HepG2 (cell line): Measurements from ENCODE around the gene PTPRF. TPM values are rescaled to one million over a fixed set of nuclear protein-coding genes. Genes with fewer than 3 reads are reported as not detected.

Experiments used
- ATAC-seq: fragments of 200-7000 bp; cut with Tn5 transposase; 3 replicates; pipeline ENCODE4 v1.9.1; 2020; ENCODE audit warnings: mild to moderate bottlenecking, moderate library complexity
- BruUV-seq: library from RNA; stranded (reverse); fragments of 400-500 nt; replicated peaks from 2 replicates; lab custom pipeline; 2021; lab: Mats Ljungman, UMichigan
- CTCF ChIA-PET: fragments of 300-600 bp; formaldehyde crosslinking; extraction: SDS; loops from one replicate; lab custom pipeline; 2021; ENCODE audit warnings: low total read pairs, inconsistent platforms, low intra/inter-chr PET ratio; lab: Yijun Ruan, JAX
- POLR2A ChIA-PET: fragments of 350-600 bp; sonication (Branson Sonifier 250); formaldehyde crosslinking; loops from one replicate; lab custom pipeline; 2020; ENCODE audit warnings: antibody characterized with exemption, inconsistent platforms; lab: Yijun Ruan, JAX
- DNase-seq: peaks from one replicate; pipeline ENCODE4 v3.0.0-alpha.2; 2015; ENCODE audit warnings: low spot score
- FAIRE-seq: peaks from 3 replicates; lab custom pipeline; 2011; peaks lifted over from hg19 to GRCh38; lab: Jason Lieb, UNC
- H2AFZ ChIP-seq: one replicate; pipeline ENCODE4 v1.6.1; 2011; ENCODE audit warnings: low read length, inconsistent platforms
- H3K27ac ChIP-seq: fragments of 300-600 bp; 3 replicates; pipeline ENCODE4 v1.8.0; 2011; ENCODE audit warnings: mixed run types, mild to moderate bottlenecking, mixed read lengths, low read length, inconsistent platforms; ENCODE audit not compliant: insufficient read depth; ENCODE audit errors: extremely low read length
- H3K27me3 ChIP-seq, 2 experiments: fragments of 200-600 bp in 1 of 2; 2 replicates in 1 of 2; 3 replicates in 1 of 2; pipeline versions ENCODE4 v1.6.0 to v1.8.0; 2011; ENCODE audit warnings: low read length in 2 of 2, mild to moderate bottlenecking in 2 of 2, moderate library complexity in 2 of 2, inconsistent platforms in 1 of 2; ENCODE audit not compliant: insufficient read depth in 2 of 2, control insufficient read depth in 1 of 2
- H3K36me3 ChIP-seq, 2 experiments: fragments of 200-600 bp in 1 of 2; replicated peaks in 1 of 2; 2 replicates in 1 of 2; 3 replicates in 1 of 2; pipeline versions ENCODE4 v1.5.1 to v1.8.0; 2011; ENCODE audit warnings: low read length in 2 of 2, inconsistent platforms in 1 of 2; ENCODE audit not compliant: insufficient read depth in 2 of 2, control insufficient read depth in 1 of 2
- H3K4me1 ChIP-seq: 2 replicates; pipeline ENCODE4 v1.5.1; 2012; ENCODE audit warnings: low read length, inconsistent platforms; ENCODE audit not compliant: insufficient read depth
- H3K4me2 ChIP-seq: 2 replicates; pipeline ENCODE4 v1.6.0; 2011; ENCODE audit warnings: low read depth, low read length, inconsistent platforms
- H3K4me3 ChIP-seq, 3 experiments: fragments of 200-600 bp in 1 of 3; sonication (generic), shearing (Covaris generic) in 1 of 3; replicated peaks in 1 of 3; 2 replicates each; pipeline ENCODE4 v1.5.1; 2011 to 2016; ENCODE audit warnings: low read length in 3 of 3, inconsistent platforms in 2 of 3, low read depth in 2 of 3, mild to moderate bottlenecking in 2 of 3, control low read depth in 1 of 3, mixed read lengths in 1 of 3; ENCODE audit not compliant: insufficient read depth in 1 of 3
- H3K79me2 ChIP-seq: one replicate; pipeline ENCODE4 v1.6.1; 2011; ENCODE audit warnings: low read length, inconsistent platforms; ENCODE audit not compliant: insufficient read depth
- H3K9ac ChIP-seq: 2 replicates; pipeline ENCODE4 v1.6.0; 2011; ENCODE audit warnings: mild to moderate bottlenecking, low read depth, low read length, inconsistent platforms; ENCODE audit not compliant: insufficient read depth
- H3K9me3 ChIP-seq: 2 replicates; pipeline ENCODE4 v1.5.1; 2012; ENCODE audit warnings: mild to moderate bottlenecking, low read length
- H4K20me1 ChIP-seq: 2 replicates; pipeline ENCODE4 v1.6.0; 2011; ENCODE audit warnings: inconsistent platforms, mild to moderate bottlenecking, low read length, moderate library complexity; ENCODE audit not compliant: insufficient read depth
- CBX2 ChIP-seq, 2 experiments: fragments of 200-600 bp in 1 of 2; sonication (generic); formaldehyde crosslinking in 1 of 2; IDR thresholded peaks; 2 replicates each; pipeline versions ENCODE4 v1.7.0 to v1.8.1; 2018 to 2022; ENCODE audit warnings: low read depth in 2 of 2, low read length in 1 of 2, mild to moderate bottlenecking in 1 of 2, missing genetic modification reagents in 1 of 2
- FOXO4 ChIP-seq: sonication (generic); formaldehyde crosslinking; conservative IDR thresholded peaks from 2 replicates; pipeline ENCODE4 v1.8.1; 2023; ENCODE audit warnings: missing genetic modification reagents
- HNRNPLL ChIP-seq: fragments of 200-400 bp; formaldehyde crosslinking; IDR thresholded peaks from 2 replicates; pipeline ENCODE4 v1.6.1; 2017; ENCODE audit warnings: mild to moderate bottlenecking, low read depth, low read length; ENCODE audit not compliant: poor library complexity, severe bottlenecking
- IKZF5 ChIP-seq: IDR thresholded peaks from 2 replicates; pipeline ENCODE4 v1.6.1; 2018; ENCODE audit warnings: missing genetic modification reagents, mild to moderate bottlenecking, missing compliant biosample characterization
- IRX3 ChIP-seq: sonication (generic); formaldehyde crosslinking; IDR thresholded peaks from 2 replicates; pipeline ENCODE4 v1.8.1; 2023; ENCODE audit warnings: mild to moderate bottlenecking, low read depth, missing genetic modification reagents, borderline replicate concordance
- KDM2A ChIP-seq: sonication (generic); formaldehyde crosslinking; IDR thresholded peaks from 2 replicates; pipeline ENCODE4 v1.4.0; 2020; ENCODE audit warnings: low read depth, missing genetic modification reagents, borderline replicate concordance
- MYC ChIP-seq: sonication (generic); formaldehyde crosslinking; IDR thresholded peaks from 2 replicates; pipeline ENCODE4 v1.9.0; 2021; ENCODE audit warnings: missing genetic modification reagents, borderline replicate concordance
- POLR2AphosphoS5 ChIP-seq: IDR thresholded peaks from 2 replicates; pipeline ENCODE4 v1.6.1; 2012; ENCODE audit warnings: low read depth, low read length
- SALL2 ChIP-seq: sonication (generic); formaldehyde crosslinking; IDR thresholded peaks from 2 replicates; pipeline ENCODE4 v1.8.1; 2023; ENCODE audit warnings: mild to moderate bottlenecking, missing genetic modification reagents, inconsistent platforms
- TEAD2 ChIP-seq: sonication (generic); formaldehyde crosslinking; IDR thresholded peaks from 2 replicates; pipeline ENCODE4 v1.9.0; 2021; ENCODE audit warnings: missing genetic modification reagents
- TFAP4 ChIP-seq: sonication (generic); IDR thresholded peaks from 2 replicates; pipeline ENCODE4 v1.6.1; 2016; ENCODE audit warnings: low read depth, borderline replicate concordance
- ZC3H13 ChIP-seq: sonication (generic); formaldehyde crosslinking; IDR thresholded peaks from 2 replicates; pipeline ENCODE4 v1.8.1; 2023; ENCODE audit warnings: mild to moderate bottlenecking, missing genetic modification reagents, moderate library complexity
- ZMYM3 ChIP-seq: sonication (generic); formaldehyde crosslinking; IDR thresholded peaks from 2 replicates; pipeline ENCODE4 v1.5.1; 2020; ENCODE audit warnings: mild to moderate bottlenecking, missing genetic modification reagents
- ZNF235 ChIP-seq: sonication (generic); formaldehyde crosslinking; IDR thresholded peaks from 2 replicates; pipeline ENCODE4 v1.8.1; 2023; ENCODE audit warnings: mild to moderate bottlenecking, missing genetic modification reagents, borderline replicate concordance
- ZNF256 ChIP-seq: sonication (generic); formaldehyde crosslinking; conservative IDR thresholded peaks from 2 replicates; pipeline ENCODE4 v1.4.0; 2020; ENCODE audit warnings: missing genetic modification reagents
- ZNF383 ChIP-seq: sonication (generic); formaldehyde crosslinking; IDR thresholded peaks from 2 replicates; pipeline ENCODE4 v1.4.0; 2020; ENCODE audit warnings: missing genetic modification reagents, mild to moderate bottlenecking, borderline replicate concordance
- ZNF468 ChIP-seq: sonication (generic); formaldehyde crosslinking; IDR thresholded peaks from 2 replicates; pipeline ENCODE4 v1.8.0; 2022; ENCODE audit warnings: mild to moderate bottlenecking, moderate library complexity, missing genetic modification reagents
- ZNF549 ChIP-seq: sonication (generic); formaldehyde crosslinking; IDR thresholded peaks from 2 replicates; pipeline ENCODE4 v1.5.0; 2020; ENCODE audit warnings: missing genetic modification reagents
- ZNF564 ChIP-seq: sonication (generic); formaldehyde crosslinking; IDR thresholded peaks from 2 replicates; pipeline ENCODE4 v1.8.1; 2023; ENCODE audit warnings: mild to moderate bottlenecking, missing genetic modification reagents
- ZNF639 ChIP-seq: conservative IDR thresholded peaks from 2 replicates; pipeline ENCODE4 v1.6.1; 2018; ENCODE audit warnings: missing genetic modification reagents
- ZNF749 ChIP-seq: sonication (generic); formaldehyde crosslinking; IDR thresholded peaks from 2 replicates; pipeline ENCODE4 v1.8.0; 2022; ENCODE audit warnings: mild to moderate bottlenecking, missing genetic modification reagents, moderate library complexity, borderline replicate concordance
- ZNF792 ChIP-seq: IDR thresholded peaks from 2 replicates; pipeline ENCODE4 v1.6.1; 2016
- WGBS: methylation state at CpG from one replicate; pipeline ENCODE4 v1.1.6; 2017; ENCODE audit warnings: low lambda C conversion rate; 5-methylcytosine and 5-hydroxymethylcytosine counted together
- in situ Hi-C: cut with HindIII; loops from 2 replicates; pipeline ENCODE4 v1.10.0; 2017; ENCODE audit warnings: low pct_unique_long_range_greater_than_20kb; ENCODE audit not compliant: extremely low pct_ligation_motif_present
- intact Hi-C: fragments of 100-400 bp; cut with micrococcal nuclease; formaldehyde crosslinking; loops from one replicate; pipeline ENCODE4 v1.10.0; 2022; ENCODE audit not compliant: unreplicated experiment
- polyA plus RNA-seq, 8 experiments: library from polyadenylated mRNA; depleted of rRNA in 3 of 8; stranded (reverse) in 7 of 8; unstranded in 1 of 8; fragments of >200 nt; fragmentation: Illumina TruSeq in 4 of 8; extraction: Trizol in 4 of 8; gene quantifications; 2 replicates each; pipeline versions ENCODE4 v1.2.1 to v1.2.3, GENCODE V29; 2011 to 2016; ENCODE audit warnings: low read depth in 4 of 8, missing spikeins in 1 of 8, mixed read lengths in 1 of 8; ENCODE audit not compliant: insufficient read depth in 1 of 8
- total RNA-seq, 5 experiments: library from RNA; depleted of rRNA; stranded (reverse); fragments of >200 nt; fragmentation: Illumina TruSeq; extraction: Trizol; gene quantifications; 2 replicates each; pipeline ENCODE4 v1.2.3, GENCODE V29; 2016; ENCODE audit warnings: low read depth in 1 of 5

PTPRF gene
- total and polyA plus RNA-seq, 2 of the 13 experiments (the other 11 are each of a cell fraction or from before 2014, with no cell fraction given) = 55.9 to 167 TPM

GRCh38 chr1:43511394-43511793, 19.3 kb upstream of the PTPRF start (continued):
- TF ChIP-seq ZC3H13 (no peak), SALL2 (CRISPR knock-in tag) (no peak), CBX2 (IDR thresholded peaks at IDR 0.05; ENCODE audit: low read depth, low read length) (no peak), CBX2 (CRISPR knock-in tag; IDR thresholded peaks at IDR 0.05; ENCODE audit: low read depth) (no peak), ZNF639 (CRISPR knock-in tag) (no peak), TEAD2 (CRISPR knock-in tag) (no peak), ZNF235 (no peak), KDM2A (CRISPR knock-in tag) (no peak), ZNF256 (no peak), ZNF468 (CRISPR knock-in tag) (no peak), ZMYM3 (CRISPR knock-in tag) (no peak)

- H3K36me3 ChIP-seq = no peaks in the 10 kb centered on the region
- in situ Hi-C loops (no loop called here), intact Hi-C loops (no loop called here)
- ATAC-seq = no peak
- no peaks in the 10 kb centered on the region for H3K79me2 ChIP-seq
- BruUV-seq = no TSS peak
- H3K4me2 ChIP-seq = no peak overlapping the region
- no peak overlapping the region for H2AFZ ChIP-seq
- FAIRE-seq = no peak
- H3K4me1 ChIP-seq = no peaks in the 10 kb centered on the region
- POLR2A ChIA-PET = no interaction called here
- H3K9ac ChIP-seq = no peak overlapping the region
- CTCF ChIA-PET = no interaction called here
- peaks cover 0 to 26% of the 10 kb centered on the region in 2 experiments; a peak in 3 of 5 replicates for H3K27me3 ChIP-seq
- no peaks in the 10 kb centered on the region for H3K9me3 ChIP-seq
- H3K4me3 ChIP-seq = no peak overlapping the region
- H4K20me1 ChIP-seq = no peaks in the 10 kb centered on the region
- H3K27ac ChIP-seq = no peak overlapping the region
- DNase-seq = no peak
- 25% methylated on average over 2 of the region's 2 CpGs for WGBS
- TF ChIP-seq ZNF564 (CRISPR knock-in tag) (no peak), ZNF792 (no peak), MYC (CRISPR knock-in tag) (no peak), FOXO4 (CRISPR knock-in tag) (no peak), ZNF383 (CRISPR knock-in tag) (no peak), POLR2AphosphoS5 (no peak), ZNF749 (no peak), HNRNPLL (no peak), TFAP4 (no peak), ZNF549 (no peak), IKZF5 (CRISPR knock-in tag) (no peak), IRX3 (CRISPR knock-in tag) (no peak)
Measured at GRCh38 chr1:43512133-43512532, 18.6 kb upstream of the PTPRF start.
